Hematopoietic multipotent progenitor cell treated with erythropoietin and hydrocortisone succinate and interleukin-3 and kit ligand, for 6 days (in vitro differentiated cells): ENCODE data around the gene TENM4.

Source experiments
- DNase-seq: peaks from one replicate; pipeline ENCODE4 v3.0.0-alpha.2; 2015

Gene TENM4

DNA sequence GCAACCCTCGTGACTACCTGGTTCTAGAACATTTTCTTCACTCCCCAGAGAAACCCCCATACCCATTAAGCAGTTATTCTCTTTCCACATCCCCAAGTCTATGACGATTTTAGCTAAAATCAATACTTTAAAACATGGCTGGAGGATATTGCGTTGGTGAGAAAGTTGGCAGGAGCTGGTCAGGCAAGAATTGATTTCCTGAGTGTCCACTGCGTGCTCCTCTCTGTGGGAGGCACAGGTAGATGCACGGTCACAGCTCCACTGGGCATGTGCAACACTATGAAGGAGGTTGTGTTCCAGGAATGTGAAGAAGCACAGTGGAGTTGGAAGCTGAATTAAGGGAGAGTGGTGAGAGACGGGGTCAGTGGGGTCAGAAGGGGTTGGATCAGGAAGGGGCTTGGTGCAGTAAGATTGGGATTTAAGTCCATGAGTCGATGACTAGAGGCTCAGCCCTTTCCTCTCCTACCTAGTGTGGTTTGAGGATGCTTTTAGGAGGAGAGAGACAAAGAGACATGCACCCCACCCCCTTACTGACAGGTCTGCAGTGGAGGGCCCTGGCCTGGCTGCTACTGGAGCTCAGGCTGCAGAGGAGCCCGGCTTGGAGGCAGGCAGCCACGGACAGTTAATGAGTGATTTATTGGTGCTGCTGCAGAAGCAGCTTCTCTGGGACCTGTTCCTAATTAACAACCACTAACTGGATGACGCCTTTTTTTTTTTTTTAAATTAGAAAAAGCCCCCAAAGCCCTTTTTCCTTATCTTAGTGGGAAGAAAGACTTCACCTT is 395.6 kb downstream of the TENM4 start:
- no peak for DNase-seq

DNA sequence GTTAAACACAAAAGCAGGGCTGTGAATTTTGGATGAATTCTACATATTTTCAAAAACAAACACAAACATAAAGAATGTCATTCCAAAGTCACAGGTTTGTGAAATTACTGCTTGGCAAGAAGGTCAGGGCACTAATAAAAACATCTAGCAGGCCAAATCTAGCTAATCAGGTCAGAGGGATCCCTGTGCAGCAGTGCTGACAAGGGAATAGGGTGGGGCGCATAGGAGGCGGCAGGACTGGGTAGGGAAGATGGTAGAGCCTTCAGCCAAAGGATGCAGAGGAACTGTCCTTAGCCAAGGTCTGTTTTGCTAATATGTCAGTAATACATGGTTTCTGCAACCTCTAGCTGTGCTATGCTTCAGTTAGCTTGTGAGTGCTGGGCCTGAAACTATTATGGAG is 396.6 kb downstream of the TENM4 start:
- no peak for DNase-seq

- DNase-seq = no peak
These were observed 397.1 kb downstream of the TENM4 start for GRCh38 chr11:79043726-79044125.

GRCh38 chr11:79042824-79043223 is 398.0 kb downstream of the TENM4 start:
- no peak for DNase-seq

DNA sequence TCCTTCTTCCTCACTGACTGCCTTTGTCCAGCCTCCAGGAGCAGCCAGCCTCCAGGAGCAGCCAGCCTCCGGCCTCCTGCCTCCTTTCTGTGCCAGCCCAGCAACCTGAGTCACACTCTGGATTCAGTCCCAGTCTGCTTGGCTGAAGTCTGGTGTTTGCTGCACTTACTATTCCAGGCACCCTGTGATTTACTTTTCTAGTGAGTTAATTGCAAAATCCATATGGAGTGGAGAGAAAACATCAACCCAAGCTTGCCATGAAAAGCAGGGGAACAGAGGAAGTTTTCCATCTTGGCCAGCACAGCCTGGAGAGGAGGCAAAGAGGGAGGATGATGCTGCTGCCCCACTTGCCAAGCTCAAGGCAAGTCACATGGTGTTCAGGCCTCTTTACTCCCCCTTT is 400.5 kb downstream of the TENM4 start:
- DNase-seq = no peak

DNA sequence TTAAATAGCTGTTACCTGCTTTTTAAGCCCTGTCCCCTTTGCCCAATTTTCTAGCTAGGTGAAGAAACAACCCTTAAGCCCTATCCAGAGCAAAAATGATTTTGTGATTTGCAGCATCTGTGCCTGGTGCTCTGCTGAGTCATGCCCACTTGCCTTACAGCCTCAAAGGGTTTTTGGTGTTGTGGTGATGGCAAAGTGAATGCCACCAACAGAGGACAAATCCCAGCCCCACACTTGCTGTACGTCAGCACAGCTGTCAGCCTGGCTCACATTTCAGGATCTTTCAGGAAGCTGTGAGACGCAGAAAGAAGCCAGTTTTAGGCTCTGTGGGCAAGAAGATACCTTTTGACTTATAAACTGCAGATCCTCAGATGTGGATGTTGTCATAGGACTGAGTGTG is 401.7 kb downstream of the TENM4 start:
- DNase-seq = no peak

GRCh38 chr11:79035881-79036280 is 404.9 kb downstream of the TENM4 start:
- no peak for DNase-seq

DNA sequence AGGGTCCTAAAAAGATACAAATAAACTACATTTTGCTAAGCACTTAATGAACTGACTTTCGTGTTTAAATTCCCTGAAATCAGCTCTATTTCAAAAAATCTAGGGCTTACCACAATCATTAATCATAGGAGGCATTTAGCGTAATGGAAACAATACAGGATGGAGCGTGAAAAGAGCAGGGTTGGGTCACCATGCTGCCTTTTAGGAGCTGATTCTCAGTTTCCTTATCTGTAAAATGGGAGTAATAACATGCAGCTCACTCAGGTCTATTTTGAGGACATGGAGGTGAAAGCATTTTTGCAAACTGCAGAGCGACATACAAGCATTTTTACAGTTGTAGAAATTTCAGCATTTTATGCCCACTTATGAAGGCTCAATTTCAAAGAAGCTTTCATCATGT is 407.0 kb downstream of the TENM4 start:
- no peak for DNase-seq

GRCh38 chr11:79030448-79030847 is 410.4 kb downstream of the TENM4 start:
- no peak for DNase-seq

- DNase-seq = no peak
These were observed 412.6 kb downstream of the TENM4 start for GRCh38 chr11:79028225-79028624.

DNA sequence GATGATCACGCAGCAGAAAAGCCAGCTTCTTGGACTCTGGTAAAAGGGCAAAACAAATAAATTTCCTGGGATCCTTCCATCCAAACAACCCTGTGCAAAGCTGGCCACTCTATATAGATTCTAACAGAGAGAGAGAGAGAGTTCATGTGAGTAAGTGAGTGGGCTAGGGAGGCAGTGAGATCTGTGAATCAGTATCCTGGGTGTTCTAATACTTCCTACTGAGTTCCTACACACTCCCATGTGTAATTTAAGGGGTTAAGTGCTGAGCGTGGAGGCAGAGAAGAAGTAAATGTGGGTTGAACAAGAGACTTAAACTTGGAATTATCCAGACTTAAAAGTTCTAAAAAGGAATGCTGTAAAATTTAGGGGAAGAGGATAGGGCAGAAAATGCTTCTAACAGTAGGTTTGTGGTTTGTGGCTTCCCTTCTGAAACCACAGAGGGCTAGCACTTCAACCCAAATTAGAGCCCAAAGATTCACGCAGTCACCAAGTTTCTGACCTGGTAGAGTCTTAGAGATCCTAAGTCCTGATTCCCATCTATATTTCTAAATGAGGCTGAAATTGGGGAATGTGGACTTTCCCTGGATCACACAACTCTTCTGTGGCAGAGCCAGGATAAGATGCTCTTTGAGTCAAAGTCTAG is 413.9 kb downstream of the TENM4 start:
- DNase-seq = peak; percentile 17

- no peak for DNase-seq
These were observed 415.2 kb downstream of the TENM4 start for GRCh38 chr11:79025622-79026021.

DNA sequence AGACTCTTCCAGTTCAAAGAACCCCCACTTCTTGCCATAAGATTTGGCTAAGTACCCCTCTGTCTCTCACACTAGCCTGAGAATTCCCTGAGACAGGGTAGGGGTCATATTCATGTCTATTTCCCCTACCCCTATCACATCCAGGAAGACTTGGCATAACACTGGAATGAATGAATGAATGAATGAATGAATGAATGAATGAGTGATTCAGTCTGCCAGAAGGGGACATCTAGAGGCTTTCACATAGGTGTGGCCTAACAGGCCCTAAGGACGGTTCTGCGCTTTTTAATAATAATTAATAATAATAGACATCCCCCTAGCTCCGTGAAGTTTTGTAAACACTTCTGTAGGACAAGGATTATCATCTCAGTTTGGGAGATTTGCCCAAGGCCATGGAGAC is 415.7 kb downstream of the TENM4 start:
- DNase-seq = no peak

DNA sequence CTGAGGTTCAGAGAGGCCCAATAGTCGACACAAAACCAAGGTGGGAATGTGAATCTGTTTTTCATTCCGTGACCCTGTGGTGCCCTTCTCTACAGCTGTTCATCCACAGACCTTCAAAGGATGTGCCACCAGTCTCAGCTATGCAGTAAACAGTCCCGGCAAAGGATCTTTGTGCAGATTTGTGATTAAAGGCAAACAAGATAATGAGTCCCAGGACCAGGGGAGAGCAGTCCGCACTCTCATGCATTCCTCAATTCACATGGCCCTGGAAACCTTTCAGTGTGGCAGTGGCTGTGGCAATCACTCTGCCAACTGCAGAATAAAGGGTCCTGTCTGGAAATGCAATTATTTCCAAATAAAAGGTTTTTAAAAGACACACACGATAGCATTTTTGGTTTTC is 418.6 kb downstream of the TENM4 start:
- no peak for DNase-seq

GRCh38 chr11:79021601-79022000 is 419.2 kb downstream of the TENM4 start:
- no peak for DNase-seq

DNA sequence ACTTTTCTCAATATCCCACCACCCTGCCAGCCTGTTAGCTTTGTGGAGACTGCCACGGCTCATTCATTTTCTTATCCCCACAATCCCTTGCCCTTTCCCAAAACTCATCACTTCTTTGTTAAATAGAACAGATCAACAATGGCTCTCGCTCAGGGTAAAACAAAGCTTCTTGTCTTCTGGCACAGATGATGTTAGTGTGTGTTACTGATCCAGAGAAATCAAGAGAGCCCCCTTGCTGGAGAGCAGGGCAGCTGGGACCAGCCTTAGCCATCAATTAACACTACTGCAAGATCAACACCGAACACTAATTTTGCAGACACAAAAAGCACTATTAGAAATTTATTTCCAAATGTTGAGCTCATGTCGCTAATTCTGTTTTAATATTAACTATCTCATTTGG is 420.9 kb downstream of the TENM4 start:
- no peak for DNase-seq

DNA sequence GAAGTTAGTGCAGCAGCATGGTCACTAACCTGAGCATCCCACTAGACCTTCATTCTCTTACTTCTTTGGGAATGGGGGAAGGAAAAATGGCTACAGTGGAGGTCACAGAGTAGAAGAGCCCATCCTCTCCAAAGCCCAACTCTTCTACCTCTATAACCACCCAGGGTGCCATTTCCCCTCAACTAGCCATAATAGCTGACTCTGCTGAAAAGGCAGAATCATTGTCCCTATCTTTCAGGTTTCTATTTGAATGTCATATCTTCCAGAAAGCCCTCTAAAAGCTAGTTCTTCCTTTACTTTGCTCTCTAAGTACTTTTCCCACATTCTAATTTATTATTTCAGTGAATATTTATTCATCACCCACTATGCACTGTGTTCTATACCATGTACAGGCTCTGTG is 421.6 kb downstream of the TENM4 start:
- no peak for DNase-seq

- peak; percentile 4 for DNase-seq
These were observed 422.4 kb downstream of the TENM4 start for GRCh38 chr11:79018371-79018849.

DNA sequence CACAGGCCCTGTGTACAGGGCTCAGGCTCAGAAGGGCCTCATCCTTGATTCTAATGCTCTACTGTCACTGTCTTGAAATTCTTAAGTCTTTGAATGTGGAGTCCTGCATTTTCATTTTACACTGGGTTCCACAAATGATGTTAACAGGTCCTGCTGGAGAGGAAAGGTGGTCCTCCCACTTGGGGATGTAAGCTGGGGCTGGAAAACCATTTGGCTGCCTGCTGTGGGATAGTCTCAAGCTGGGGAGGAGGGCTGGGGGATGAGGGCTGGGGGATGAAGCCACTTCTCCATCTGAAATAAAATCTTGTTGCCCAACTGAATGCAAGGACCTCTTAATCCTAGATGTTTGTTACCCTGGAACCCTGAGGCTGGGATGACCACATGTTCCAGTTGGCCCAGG is 423.0 kb downstream of the TENM4 start:
- DNase-seq = no peak

- no peak for DNase-seq
These were observed 427.3 kb downstream of the TENM4 start for GRCh38 chr11:79013509-79013908.

GRCh38 chr11:79011357-79011756 is 429.5 kb downstream of the TENM4 start:
- DNase-seq = no peak

- DNase-seq = no peak
These were observed 432.9 kb downstream of the TENM4 start for GRCh38 chr11:79007771-79008402.

DNA sequence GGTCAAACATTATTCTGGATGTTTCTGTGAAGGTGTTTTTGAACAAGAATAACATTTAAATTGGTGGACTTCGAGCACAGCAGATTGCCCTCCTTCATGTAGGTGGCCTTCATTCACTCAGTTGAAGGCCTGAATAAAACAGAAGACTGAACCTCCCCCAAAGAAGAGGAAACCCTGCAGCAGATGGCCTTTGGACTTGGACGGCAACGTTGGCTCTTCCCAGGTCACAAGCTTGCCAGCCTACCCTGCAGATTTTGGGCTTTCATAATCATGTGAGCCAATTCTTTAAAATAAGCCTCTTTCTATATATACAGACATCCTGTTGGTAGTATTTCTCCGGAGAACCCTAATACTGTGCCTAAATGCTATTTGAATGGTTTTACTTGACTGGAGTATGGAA is 434.0 kb downstream of the TENM4 start:
- no peak for DNase-seq

DNA sequence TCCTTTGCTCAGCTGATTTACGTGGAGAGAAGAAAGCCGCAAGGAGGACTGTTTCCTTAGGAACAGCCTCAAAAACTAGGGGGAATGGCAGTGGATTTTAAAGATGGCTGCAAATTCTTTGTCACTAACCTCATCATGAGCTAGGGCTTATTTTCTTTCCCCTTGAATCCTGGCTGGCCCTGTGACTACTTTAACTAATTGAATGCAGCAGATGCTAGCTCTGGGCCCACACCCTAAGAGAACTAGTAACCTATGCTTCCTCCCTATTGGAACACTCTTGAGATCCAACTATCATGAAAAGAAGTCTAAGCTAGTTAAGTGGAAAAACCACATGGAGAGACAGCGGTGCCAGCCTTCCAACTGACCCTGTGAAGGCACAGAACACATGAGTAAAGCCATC is 444.8 kb downstream of the TENM4 start:
- no peak for DNase-seq
